Mucosa of stomach (tissue), 1 donor: Measurements from ENCODE around the gene FBXO41.

ENCODE experiments used
- H3K27me3 ChIP-seq: one replicate; pipeline ENCODE4 v1.7.0; 2013; ENCODE audit warnings: mild to moderate bottlenecking, low read length; ENCODE audit not compliant: control insufficient read depth, insufficient read depth
- H3K36me3 ChIP-seq: one replicate; pipeline ENCODE4 v1.7.0; 2013; ENCODE audit warnings: low read length; ENCODE audit not compliant: control insufficient read depth, insufficient read depth
- H3K4me1 ChIP-seq: one replicate; pipeline ENCODE4 v1.7.0; 2013; ENCODE audit warnings: mild to moderate bottlenecking, low read length; ENCODE audit not compliant: control insufficient read depth, insufficient read depth
- H3K4me3 ChIP-seq: one replicate; pipeline ENCODE4 v1.7.0; 2013; ENCODE audit warnings: low read length
- H3K9ac ChIP-seq: one replicate; pipeline ENCODE4 v1.7.0; 2013; ENCODE audit warnings: mild to moderate bottlenecking, low read length, moderate library complexity
- H3K9me3 ChIP-seq: one replicate; pipeline ENCODE4 v1.7.0; 2013; ENCODE audit warnings: mild to moderate bottlenecking, low read length, moderate library complexity; ENCODE audit not compliant: control insufficient read depth
- donor health status: Pancreatic carcinoma.

The FBXO41 gene

GRCh38 chr2:73284296-73285158, at the start of gene FBXO41:
TSS of gene FBXO41 (minus strand) at chr2:73284478. CDS start at chr2:73269630, 14,848 bp downstream.
- no peak within 1 kb of the TSS for H3K9ac ChIP-seq

GRCh38 chr2:73334045-73334444, 49.8 kb upstream of the FBXO41 start:
- Histone ChIP-seq H3K4me1 (no peaks in the 10 kb centered on the region), H3K4me3 (no peak overlapping the region)

More at GRCh38 chr2:73284296-73285158, at the start of gene FBXO41:
- Histone ChIP-seq H3K4me3 (no peak within 1 kb of the TSS), H3K27me3 (peaks cover 39% of the 10 kb centered on the region), H3K36me3 (no peaks in the 10 kb centered on the region), H3K4me1 (peaks cover 8% of the 10 kb centered on the region), H3K9me3 (no peaks in the 10 kb centered on the region)

GRCh38 chr2:73333564-73333963, 49.3 kb upstream of the FBXO41 start:
- Histone ChIP-seq H3K9ac (no peak overlapping the region), H3K4me1 (no peaks in the 10 kb centered on the region), H3K9me3 (no peaks in the 10 kb centered on the region), H3K4me3 (no peak overlapping the region), H3K27me3 (no peaks in the 10 kb centered on the region), H3K36me3 (no peaks in the 10 kb centered on the region)

More at GRCh38 chr2:73334045-73334444, 49.8 kb upstream of the FBXO41 start:
- no peak overlapping the region for H3K9ac ChIP-seq
- H3K36me3 ChIP-seq: no peaks in the 10 kb centered on the region
- H3K9me3 ChIP-seq: no peaks in the 10 kb centered on the region
- no peaks in the 10 kb centered on the region for H3K27me3 ChIP-seq

- Histone ChIP-seq H3K4me3 (no peak overlapping the region), H3K4me1 (no peaks in the 10 kb centered on the region), H3K27me3 (no peaks in the 10 kb centered on the region), H3K9ac (no peak overlapping the region), H3K36me3 (no peaks in the 10 kb centered on the region), H3K9me3 (no peaks in the 10 kb centered on the region)
Observed at GRCh38 chr2:73324126-73324725, 39.9 kb upstream of the FBXO41 start.

- Histone ChIP-seq H3K9me3 (no peaks in the 10 kb centered on the region), H3K9ac (no peak overlapping the region), H3K27me3 (no peaks in the 10 kb centered on the region), H3K4me1 (no peaks in the 10 kb centered on the region), H3K4me3 (no peak overlapping the region), H3K36me3 (no peaks in the 10 kb centered on the region)
Observed at GRCh38 chr2:73323551-73323950, 39.3 kb upstream of the FBXO41 start.

- Histone ChIP-seq H3K9ac (no peak overlapping the region), H3K4me1 (no peaks in the 10 kb centered on the region), H3K27me3 (no peaks in the 10 kb centered on the region), H3K4me3 (no peak overlapping the region), H3K9me3 (no peaks in the 10 kb centered on the region), H3K36me3 (no peaks in the 10 kb centered on the region)
Observed at GRCh38 chr2:73314441-73314840, 30.2 kb upstream of the FBXO41 start.

GRCh38 chr2:73307720-73308119, 23.4 kb upstream of the FBXO41 start:
- H3K4me1 ChIP-seq: no peaks in the 10 kb centered on the region
- H3K9me3 ChIP-seq: no peaks in the 10 kb centered on the region
- H3K27me3 ChIP-seq: no peaks in the 10 kb centered on the region
- H3K4me3 ChIP-seq: no peak overlapping the region
- H3K9ac ChIP-seq: no peak overlapping the region
- no peaks in the 10 kb centered on the region for H3K36me3 ChIP-seq

- no peaks in the 10 kb centered on the region for H3K4me1 ChIP-seq
- no peaks in the 10 kb centered on the region for H3K9me3 ChIP-seq
- H3K4me3 ChIP-seq: no peak overlapping the region
- peaks cover 6% of the 10 kb centered on the region for H3K27me3 ChIP-seq
- no peaks in the 10 kb centered on the region for H3K36me3 ChIP-seq
- no peak overlapping the region for H3K9ac ChIP-seq
Observed at GRCh38 chr2:73301636-73302035, 17.4 kb upstream of the FBXO41 start.

GRCh38 chr2:73300926-73301325, 16.6 kb upstream of the FBXO41 start:
- Histone ChIP-seq H3K4me3 (no peak overlapping the region), H3K9ac (no peak overlapping the region), H3K27me3 (peaks cover 11% of the 10 kb centered on the region), H3K9me3 (no peaks in the 10 kb centered on the region), H3K36me3 (no peaks in the 10 kb centered on the region), H3K4me1 (no peaks in the 10 kb centered on the region)

- Histone ChIP-seq H3K36me3 (no peaks in the 10 kb centered on the region), H3K4me3 (no peak overlapping the region), H3K4me1 (no peaks in the 10 kb centered on the region), H3K27me3 (peaks cover 45% of the 10 kb centered on the region), H3K9ac (no peak overlapping the region), H3K9me3 (no peaks in the 10 kb centered on the region)
Observed at GRCh38 chr2:73297586-73297985, 13.3 kb upstream of the FBXO41 start.

- H3K4me1 ChIP-seq: no peaks in the 10 kb centered on the region
- H3K9me3 ChIP-seq: no peaks in the 10 kb centered on the region
Observed at GRCh38 chr2:73297151-73297559, 12.9 kb upstream of the FBXO41 start.

GRCh38 chr2:73295751-73296400, 11.6 kb upstream of the FBXO41 start:
- H3K9me3 ChIP-seq: no peaks in the 10 kb centered on the region
- no peaks in the 10 kb centered on the region for H3K4me1 ChIP-seq
- H3K27me3 ChIP-seq: peaks cover 62% of the 10 kb centered on the region
- no peak overlapping the region for H3K4me3 ChIP-seq
- no peaks in the 10 kb centered on the region for H3K36me3 ChIP-seq
- no peak overlapping the region for H3K9ac ChIP-seq

More at GRCh38 chr2:73297151-73297559, 12.9 kb upstream of the FBXO41 start:
- Histone ChIP-seq H3K9ac (no peak overlapping the region), H3K27me3 (peaks cover 49% of the 10 kb centered on the region), H3K36me3 (no peaks in the 10 kb centered on the region), H3K4me3 (no peak overlapping the region)
